AG10803 (cell line): ENCODE results near the gene COL26A1.
A peak's percentile ranks its signal among the peaks of the same experiment; 100 is the strongest.

Source experiments
- DNase-seq: peaks from one replicate; pipeline ENCODE4 v3.0.0; 2010; ENCODE audit warnings: low read depth
- H3K4me3 ChIP-seq: 2 replicates; pipeline ENCODE4 v1.5.1; 2011; ENCODE audit warnings: mild to moderate bottlenecking, low read length, control low read depth
- CTCF ChIP-seq: conservative IDR thresholded peaks from 2 replicates; pipeline ENCODE4 v1.5.1; 2011; ENCODE audit warnings: mild to moderate bottlenecking, low read length, control low read depth, inconsistent platforms

COL26A1 gene

GRCh38 chr7:101534873-101535272, 172.2 kb downstream of the COL26A1 start:
- H3K4me3 ChIP-seq: no peak overlapping the region
- no peak for TF ChIP-seq CTCF
- DNase-seq: no peak

- TF ChIP-seq CTCF: no peak
- DNase-seq: no peak
- no peak overlapping the region for H3K4me3 ChIP-seq
These were observed 172.7 kb downstream of the COL26A1 start for GRCh38 chr7:101535351-101535751.

GRCh38 chr7:101536232-101536631, 173.6 kb downstream of the COL26A1 start:
- DNase-seq: no peak
- TF ChIP-seq CTCF: no peak
- H3K4me3 ChIP-seq: no peak overlapping the region

GRCh38 chr7:101536668-101537067, 174.0 kb downstream of the COL26A1 start:
- H3K4me3 ChIP-seq: no peak overlapping the region
- no peak for TF ChIP-seq CTCF
- no peak for DNase-seq

GRCh38 chr7:101537205-101537604, 174.5 kb downstream of the COL26A1 start:
- DNase-seq: no peak
- H3K4me3 ChIP-seq: no peak overlapping the region
- no peak for TF ChIP-seq CTCF

GRCh38 chr7:101537935-101538595, 175.4 kb downstream of the COL26A1 start:
- no peak for TF ChIP-seq CTCF
- no peak overlapping the region for H3K4me3 ChIP-seq
- no peak for DNase-seq

- TF ChIP-seq CTCF: peak; percentile 75
- H3K4me3 ChIP-seq: no peak overlapping the region
- peak; percentile 22 for DNase-seq
These were observed 176.2 kb downstream of the COL26A1 start for GRCh38 chr7:101538596-101539459.
